HepG2 (cell line): ENCODE data around the gene PCGF5. TPM values are rescaled to one million over a fixed set of nuclear protein-coding genes. Genes with fewer than 3 reads are reported as not detected.
"Not testable (repeated sequence)": the region's sequence is repeated elsewhere in the genome, so short reads cannot be mapped to it uniquely, and the experiment has no call there.

ENCODE experiments used
- ATAC-seq: fragments of 200-7000 bp; cut with Tn5 transposase; 3 replicates; pipeline ENCODE4 v1.9.1; 2020; ENCODE audit warnings: mild to moderate bottlenecking, moderate library complexity
- BruUV-seq: library from RNA; stranded (reverse); fragments of 400-500 nt; replicated peaks from 2 replicates; lab custom pipeline; 2021; lab: Mats Ljungman, UMichigan
- CTCF ChIA-PET: fragments of 300-600 bp; formaldehyde crosslinking; extraction: SDS; loops from one replicate; lab custom pipeline; 2021; ENCODE audit warnings: low total read pairs, inconsistent platforms, low intra/inter-chr PET ratio; lab: Yijun Ruan, JAX
- POLR2A ChIA-PET: fragments of 350-600 bp; sonication (Branson Sonifier 250); formaldehyde crosslinking; loops from one replicate; lab custom pipeline; 2020; ENCODE audit warnings: antibody characterized with exemption, inconsistent platforms; lab: Yijun Ruan, JAX
- DNase-seq: peaks from one replicate; pipeline ENCODE4 v3.0.0-alpha.2; 2015; ENCODE audit warnings: low spot score
- FAIRE-seq: peaks from 3 replicates; lab custom pipeline; 2011; peaks lifted over from hg19 to GRCh38; lab: Jason Lieb, UNC
- H2AFZ ChIP-seq: one replicate; pipeline ENCODE4 v1.6.1; 2011; ENCODE audit warnings: low read length, inconsistent platforms
- H3K27ac ChIP-seq: fragments of 300-600 bp; 3 replicates; pipeline ENCODE4 v1.8.0; 2011; ENCODE audit warnings: mixed run types, mild to moderate bottlenecking, mixed read lengths, low read length, inconsistent platforms; ENCODE audit not compliant: insufficient read depth; ENCODE audit errors: extremely low read length
- H3K27me3 ChIP-seq, 2 experiments: fragments of 200-600 bp in 1 of 2; 2 replicates in 1 of 2; 3 replicates in 1 of 2; pipeline versions ENCODE4 v1.6.0 to v1.8.0; 2011; ENCODE audit warnings: low read length in 2 of 2, mild to moderate bottlenecking in 2 of 2, moderate library complexity in 2 of 2, inconsistent platforms in 1 of 2; ENCODE audit not compliant: insufficient read depth in 2 of 2, control insufficient read depth in 1 of 2
- H3K36me3 ChIP-seq, 2 experiments: fragments of 200-600 bp in 1 of 2; replicated peaks in 1 of 2; 2 replicates in 1 of 2; 3 replicates in 1 of 2; pipeline versions ENCODE4 v1.5.1 to v1.8.0; 2011; ENCODE audit warnings: low read length in 2 of 2, inconsistent platforms in 1 of 2; ENCODE audit not compliant: insufficient read depth in 2 of 2, control insufficient read depth in 1 of 2
- H3K4me1 ChIP-seq: 2 replicates; pipeline ENCODE4 v1.5.1; 2012; ENCODE audit warnings: low read length, inconsistent platforms; ENCODE audit not compliant: insufficient read depth
- H3K4me2 ChIP-seq: 2 replicates; pipeline ENCODE4 v1.6.0; 2011; ENCODE audit warnings: low read depth, low read length, inconsistent platforms
- H3K4me3 ChIP-seq, 3 experiments: fragments of 200-600 bp in 1 of 3; sonication (generic), shearing (Covaris generic) in 1 of 3; replicated peaks in 1 of 3; 2 replicates each; pipeline ENCODE4 v1.5.1; 2011 to 2016; ENCODE audit warnings: low read length in 3 of 3, inconsistent platforms in 2 of 3, low read depth in 2 of 3, mild to moderate bottlenecking in 2 of 3, control low read depth in 1 of 3, mixed read lengths in 1 of 3; ENCODE audit not compliant: insufficient read depth in 1 of 3
- H3K79me2 ChIP-seq: one replicate; pipeline ENCODE4 v1.6.1; 2011; ENCODE audit warnings: low read length, inconsistent platforms; ENCODE audit not compliant: insufficient read depth
- H3K9ac ChIP-seq: 2 replicates; pipeline ENCODE4 v1.6.0; 2011; ENCODE audit warnings: mild to moderate bottlenecking, low read depth, low read length, inconsistent platforms; ENCODE audit not compliant: insufficient read depth
- H3K9me3 ChIP-seq: 2 replicates; pipeline ENCODE4 v1.5.1; 2012; ENCODE audit warnings: mild to moderate bottlenecking, low read length
- H4K20me1 ChIP-seq: 2 replicates; pipeline ENCODE4 v1.6.0; 2011; ENCODE audit warnings: inconsistent platforms, mild to moderate bottlenecking, low read length, moderate library complexity; ENCODE audit not compliant: insufficient read depth
- GZF1 ChIP-seq: sonication (generic); formaldehyde crosslinking; IDR thresholded peaks from 2 replicates; pipeline ENCODE4 v1.5.1; 2020; ENCODE audit warnings: mild to moderate bottlenecking, missing genetic modification reagents
- IRX3 ChIP-seq: sonication (generic); formaldehyde crosslinking; IDR thresholded peaks from 2 replicates; pipeline ENCODE4 v1.8.1; 2023; ENCODE audit warnings: mild to moderate bottlenecking, low read depth, missing genetic modification reagents, borderline replicate concordance
- PRDM4 ChIP-seq: sonication (generic); formaldehyde crosslinking; IDR thresholded peaks from 2 replicates; pipeline ENCODE4 v1.9.0; 2021; ENCODE audit warnings: missing genetic modification reagents, borderline replicate concordance
- ZHX2 ChIP-seq, 2 experiments: sonication (generic) in 1 of 2; formaldehyde crosslinking in 1 of 2; IDR thresholded peaks; 2 replicates each; pipeline versions ENCODE4 v1.6.1 to v1.9.0; 2014 to 2022; ENCODE audit warnings: antibody characterized with exemption in 1 of 2, borderline replicate concordance in 1 of 2, inconsistent platforms in 1 of 2, low read depth in 1 of 2, missing genetic modification reagents in 1 of 2
- ZNF180 ChIP-seq: sonication (generic); formaldehyde crosslinking; IDR thresholded peaks from 2 replicates; pipeline ENCODE4 v1.4.0; 2020; ENCODE audit warnings: low read depth, missing genetic modification reagents, borderline replicate concordance
- ZNF549 ChIP-seq: sonication (generic); formaldehyde crosslinking; IDR thresholded peaks from 2 replicates; pipeline ENCODE4 v1.5.0; 2020; ENCODE audit warnings: missing genetic modification reagents
- WGBS: methylation state at CpG from one replicate; pipeline ENCODE4 v1.1.6; 2017; ENCODE audit warnings: low lambda C conversion rate; 5-methylcytosine and 5-hydroxymethylcytosine counted together
- in situ Hi-C: cut with HindIII; loops from 2 replicates; pipeline ENCODE4 v1.10.0; 2017; ENCODE audit warnings: low pct_unique_long_range_greater_than_20kb; ENCODE audit not compliant: extremely low pct_ligation_motif_present
- intact Hi-C: fragments of 100-400 bp; cut with micrococcal nuclease; formaldehyde crosslinking; loops from one replicate; pipeline ENCODE4 v1.10.0; 2022; ENCODE audit not compliant: unreplicated experiment
- polyA plus RNA-seq, 8 experiments: library from polyadenylated mRNA; depleted of rRNA in 3 of 8; stranded (reverse) in 7 of 8; unstranded in 1 of 8; fragments of >200 nt; fragmentation: Illumina TruSeq in 4 of 8; extraction: Trizol in 4 of 8; gene quantifications; 2 replicates each; pipeline versions ENCODE4 v1.2.1 to v1.2.3, GENCODE V29; 2011 to 2016; ENCODE audit warnings: low read depth in 4 of 8, missing spikeins in 1 of 8, mixed read lengths in 1 of 8; ENCODE audit not compliant: insufficient read depth in 1 of 8
- total RNA-seq, 5 experiments: library from RNA; depleted of rRNA; stranded (reverse); fragments of >200 nt; fragmentation: Illumina TruSeq; extraction: Trizol; gene quantifications; 2 replicates each; pipeline ENCODE4 v1.2.3, GENCODE V29; 2016; ENCODE audit warnings: low read depth in 1 of 5

The PCGF5 gene
- total and polyA plus RNA-seq, 2 of the 13 experiments (the other 11 are each of a cell fraction or from before 2014, with no cell fraction given), result 61.3 to 138 TPM

GRCh38 chr10:91319336-91319735, 98.9 kb downstream of the PCGF5 start (continued):
- TF ChIP-seq ZHX2 (IDR thresholded peaks at IDR 0.05; ENCODE audit: low read depth), result no peak
- no peak for TF ChIP-seq ZHX2 (CRISPR knock-in tag; IDR thresholded peaks at IDR 0.05; ENCODE audit: borderline replicate concordance)
- TF ChIP-seq ZNF549, result no peak
- no peak for TF ChIP-seq GZF1 (CRISPR knock-in tag)
- no peak for TF ChIP-seq PRDM4
- no peak for TF ChIP-seq ZNF180 (CRISPR knock-in tag)
- no peak for TF ChIP-seq IRX3 (CRISPR knock-in tag)
- TF ChIP-seq, all 625 proteins: peak for 0

- intact Hi-C loops, in situ Hi-C loops, H4K20me1 ChIP-seq, H3K4me3 ChIP-seq, H3K4me2 ChIP-seq, H3K79me2 ChIP-seq, ATAC-seq, FAIRE-seq, H3K4me1 ChIP-seq, CTCF ChIA-PET, H3K9me3 ChIP-seq, H3K36me3 ChIP-seq, H3K27me3 ChIP-seq, DNase-seq, BruUV-seq, H3K27ac ChIP-seq, H3K9ac ChIP-seq, H2AFZ ChIP-seq, POLR2A ChIA-PET: not testable (repeated sequence)
- WGBS, result 68% methylated on average over 5 of the region's 44 CpGs
Measured at GRCh38 chr10:91323293-91323905, 102.9 kb downstream of the PCGF5 start.
